Bronchial epithelial cell (primary cell): ENCODE measurements around the gene CTNNBIP1. TPM values are rescaled to one million over a fixed set of nuclear protein-coding genes. Genes with fewer than 3 reads are reported as not detected.

Experiments used
- DNase-seq: peaks from one replicate; pipeline ENCODE4 v3.0.0-alpha.2; 2010; ENCODE audit warnings: low read depth
- FAIRE-seq: peaks from 2 replicates; lab custom pipeline; 2011; peaks lifted over from hg19 to GRCh38; lab: Jason Lieb, UNC
- H3K27me3 ChIP-seq: 2 replicates; pipeline ENCODE4 v1.5.1; 2011; ENCODE audit warnings: low read length; ENCODE audit not compliant: control insufficient read depth, insufficient read depth
- H3K36me3 ChIP-seq: 2 replicates; pipeline ENCODE4 v1.5.1; 2011; ENCODE audit warnings: low read length; ENCODE audit not compliant: control insufficient read depth, insufficient read depth
- H3K4me3 ChIP-seq: 2 replicates; pipeline ENCODE4 v1.5.1; 2011; ENCODE audit warnings: mild to moderate bottlenecking, low read depth, low read length, control low read depth
- CTCF ChIP-seq: IDR thresholded peaks from 2 replicates; pipeline ENCODE4 v1.5.1; 2011; ENCODE audit warnings: mild to moderate bottlenecking, moderate library complexity, low read length, control low read depth, inconsistent platforms; ENCODE audit not compliant: insufficient read depth, severe bottlenecking
- total RNA-seq: library from RNA; depleted of rRNA; stranded (reverse); fragments of >200 nt; gene quantifications from 2 replicates; pipeline ENCODE4 v1.2.1, GENCODE V29; 2014

The CTNNBIP1 gene
- total RNA-seq, 1 donor from 2014 or later, result 107 TPM

- Histone ChIP-seq H3K27me3 (no peaks in the 10 kb centered on the region), H3K36me3 (peaks cover 2% of the 10 kb centered on the region), H3K4me3 (no peak overlapping the region)
- TF ChIP-seq CTCF, result no peak
- FAIRE-seq (no peak), DNase-seq (no peak)
These were observed 108.2 kb downstream of the CTNNBIP1 start for GRCh38 chr1:9801909-9802308.

Other genes with a start within 250 kb of the CTNNBIP1 start
- gene CLSTN1, start 86.3 kb downstream of the CTNNBIP1 start, total RNA-seq, result 131 and 142 TPM in 2 replicates
- gene LZIC, start 33.1 kb upstream of the CTNNBIP1 start, total RNA-seq, result 32.1 and 37.8 TPM in 2 replicates
- gene NMNAT1, start 33.2 kb upstream of the CTNNBIP1 start, total RNA-seq, result 13.2 and 15.1 TPM in 2 replicates
- gene RBP7, start 87.0 kb upstream of the CTNNBIP1 start, total RNA-seq, result 0.26 TPM in 2 replicates
- gene UBE4B, start 122.7 kb upstream of the CTNNBIP1 start, total RNA-seq, result 14.7 and 17.5 TPM in 2 replicates